ENCODE measurements around the gene SINHCAF. TPM values are rescaled to one million over a fixed set of nuclear protein-coding genes. Genes with fewer than 3 reads are reported as not detected.

The SINHCAF gene
- total and polyA plus RNA-seq, 9 of the 15 experiments (the other 6 are each of a cell fraction or from before 2014, with no cell fraction given): 73.2 to 185 (median 110) TPM

DNA sequence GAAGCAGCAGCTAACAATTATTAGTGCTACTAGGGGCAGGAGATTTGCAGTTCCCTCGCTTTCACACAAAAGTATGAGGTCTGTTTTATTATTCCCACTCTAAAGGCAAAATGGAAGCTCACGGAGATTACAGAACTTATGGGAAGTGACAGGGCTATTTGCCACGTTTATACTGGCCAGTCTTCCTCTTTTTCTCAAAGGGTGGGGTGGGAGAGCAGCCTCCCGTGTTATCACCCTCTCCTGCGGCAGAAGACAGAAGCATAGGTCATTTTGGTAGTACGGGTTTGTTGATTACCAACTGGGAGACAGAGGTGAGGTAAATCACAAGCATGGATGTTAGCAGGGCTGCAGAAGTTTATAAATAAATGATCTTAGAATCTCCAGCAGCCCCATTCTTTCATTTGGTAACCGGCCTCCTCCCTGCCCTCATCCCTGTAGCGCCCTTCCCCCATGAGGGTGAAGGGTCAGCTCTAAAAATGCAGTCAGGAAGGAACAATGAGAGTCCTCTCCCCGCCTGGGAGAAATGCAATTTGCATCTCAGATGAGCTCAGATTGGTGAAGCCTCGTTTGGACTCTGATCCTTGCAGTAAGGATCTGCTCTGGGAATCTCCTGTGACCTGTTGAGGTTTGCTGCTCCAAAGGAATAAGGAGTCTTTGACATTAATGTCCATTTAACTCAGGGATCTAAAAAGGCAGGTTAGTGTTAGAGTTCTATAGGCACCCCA, 44.7 kb upstream of the SINHCAF start (continued):
- TF ChIP-seq, protein P1, sequence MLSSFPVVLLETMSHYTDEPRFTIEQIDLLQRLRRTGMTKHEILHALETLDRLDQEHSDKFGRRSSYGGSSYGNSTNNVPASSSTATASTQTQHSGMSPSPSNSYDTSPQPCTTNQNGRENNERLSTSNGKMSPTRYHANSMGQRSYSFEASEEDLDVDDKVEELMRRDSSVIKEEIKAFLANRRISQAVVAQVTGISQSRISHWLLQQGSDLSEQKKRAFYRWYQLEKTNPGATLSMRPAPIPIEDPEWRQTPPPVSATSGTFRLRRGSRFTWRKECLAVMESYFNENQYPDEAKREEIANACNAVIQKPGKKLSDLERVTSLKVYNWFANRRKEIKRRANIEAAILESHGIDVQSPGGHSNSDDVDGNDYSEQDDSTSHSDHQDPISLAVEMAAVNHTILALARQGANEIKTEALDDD (IDR thresholded peaks at IDR 0.05): 0 out of 2 replicates have a peak, but pooled peaks have one; percentile 18
- TF ChIP-seq NR2C2 (CRISPR knock-in tag; IDR thresholded peaks at IDR 0.05) (no peak), NR2C2 (tag; IDR thresholded peaks at IDR 0.05) (peak; percentile 88)

DNA sequence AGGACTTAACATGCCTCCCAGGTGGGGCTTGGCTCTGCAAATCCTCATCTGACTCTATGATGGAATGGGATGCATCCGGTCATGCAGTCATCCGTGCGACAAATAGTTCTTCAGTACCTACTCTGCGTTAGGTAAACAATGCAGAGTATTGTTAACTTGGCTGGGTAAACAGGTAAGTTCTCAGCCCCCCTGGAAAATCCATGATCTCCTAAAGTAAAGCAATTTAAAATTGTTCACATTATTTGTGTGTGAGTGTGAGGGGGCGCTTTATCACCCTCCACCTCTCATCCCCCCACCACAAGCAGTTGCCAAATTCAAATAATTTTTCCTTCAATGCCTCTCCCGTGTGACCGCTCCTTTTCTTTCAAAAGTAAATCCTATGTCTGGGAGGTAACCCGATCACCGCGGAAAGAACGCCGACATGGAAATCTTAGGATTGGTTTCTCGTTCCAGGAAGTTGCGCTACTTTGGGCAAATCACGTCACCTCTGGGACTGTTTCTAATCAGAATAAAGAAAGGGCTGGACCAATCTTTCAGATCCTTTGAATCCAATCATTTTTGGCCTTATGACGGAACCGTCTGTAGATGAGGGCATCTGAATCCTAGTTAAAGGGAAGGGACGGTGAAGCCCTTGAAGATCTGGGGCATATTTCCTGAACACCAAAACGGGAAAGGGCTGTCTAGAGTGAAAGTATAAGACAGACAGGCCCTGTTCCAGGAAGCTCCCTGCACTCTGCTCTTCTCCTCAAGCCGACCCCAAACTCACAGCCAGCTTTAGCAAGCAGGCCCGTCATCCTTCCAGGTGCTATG, 44.0 kb upstream of the SINHCAF start:
- no peaks in the 10 kb centered on the region for H3K36me3 ChIP-seq (ENCODE audit: control insufficient read depth, insufficient read depth, low read length)
- ATAC-seq: no peak; the same call in 1 of the 3 replicates
- DNase-seq (ENCODE audit: extremely low read depth in 1 of 4, low spot score in 3 of 4): no peak
- no peaks in the 10 kb centered on the region for H3K9me3 ChIP-seq (replicated peaks; ENCODE audit: control insufficient read depth, insufficient read depth, low read depth, low read length)
- H3K4me3 ChIP-seq: no peak overlapping the region
- intact Hi-C loops (cut with micrococcal nuclease) (no loop called here), in situ Hi-C loops (cut with MboI) (no loop called here)
- peak overlapping the region; percentile 36; the same call in 1 of the 2 replicates for H3K4me2 ChIP-seq (ENCODE audit: insufficient read depth, low read length)
- H3K4me1 ChIP-seq (replicated peaks in 1 of 2; ENCODE audit: control insufficient read depth in 2 of 2, insufficient read depth in 2 of 2, low read length in 2 of 2): peaks cover 0 to 11% of the 10 kb centered on the region in 2 experiments; a peak in 4 of 5 replicates
- H3K79me2 ChIP-seq (ENCODE audit: control insufficient read depth, insufficient read depth, low read length): no peaks in the 10 kb centered on the region
- H3K9ac ChIP-seq (ENCODE audit: insufficient read depth in 1 of 2, low read depth in 2 of 2, low read length in 2 of 2): no peak overlapping the region; a peak in 1 of 4 replicates
- no peaks in the 10 kb centered on the region for H3K9me1 ChIP-seq (ENCODE audit: control insufficient read depth, insufficient read depth, low read length)
- no TSS peak for BruUV-seq (replicated peaks)
- no peaks in the 10 kb centered on the region for H4K20me1 ChIP-seq (replicated peaks; ENCODE audit: control insufficient read depth, insufficient read depth, low read length)
- CTCF ChIA-PET (ENCODE audit: low intra/inter-chr PET ratio): no interaction called here
- POLR2A ChIA-PET: interaction anchor here (1.1 kb wide), 1 partner anchor 50 kb away, joined by 3 read pairs; no protein-coding TSS in a partner anchor
- WGBS (ENCODE audit: insufficient coverage, low coverage, missing lambda C conversion rate): 60% methylated on average over 20 of the region's 21 CpGs
- no peak overlapping the region for H3K27ac ChIP-seq (ENCODE audit: extremely low read depth, low read depth, low read length)
- FAIRE-seq: no peak
- H3K27me3 ChIP-seq (ENCODE audit: control insufficient read depth in 2 of 2, insufficient read depth in 2 of 2, low read length in 2 of 2): no peaks in the 10 kb centered on the region
- no peak for TF ChIP-seq STAT5A (IDR thresholded peaks at IDR 0.05; ENCODE audit: borderline replicate concordance, low read length)
- TF ChIP-seq SP1 (CRISPR knock-in tag; IDR thresholded peaks at IDR 0.05): no peak
- no peak for TF ChIP-seq PRPF4 (IDR thresholded peaks at IDR 0.05; ENCODE audit: insufficient read depth, low read depth, low read length, poor library complexity, severe bottlenecking)
- TF ChIP-seq ZFX (CRISPR knock-in tag; IDR thresholded peaks at IDR 0.05): peak; percentile 19; the same call in 1 of the 2 replicates
- TF ChIP-seq, protein P2, sequence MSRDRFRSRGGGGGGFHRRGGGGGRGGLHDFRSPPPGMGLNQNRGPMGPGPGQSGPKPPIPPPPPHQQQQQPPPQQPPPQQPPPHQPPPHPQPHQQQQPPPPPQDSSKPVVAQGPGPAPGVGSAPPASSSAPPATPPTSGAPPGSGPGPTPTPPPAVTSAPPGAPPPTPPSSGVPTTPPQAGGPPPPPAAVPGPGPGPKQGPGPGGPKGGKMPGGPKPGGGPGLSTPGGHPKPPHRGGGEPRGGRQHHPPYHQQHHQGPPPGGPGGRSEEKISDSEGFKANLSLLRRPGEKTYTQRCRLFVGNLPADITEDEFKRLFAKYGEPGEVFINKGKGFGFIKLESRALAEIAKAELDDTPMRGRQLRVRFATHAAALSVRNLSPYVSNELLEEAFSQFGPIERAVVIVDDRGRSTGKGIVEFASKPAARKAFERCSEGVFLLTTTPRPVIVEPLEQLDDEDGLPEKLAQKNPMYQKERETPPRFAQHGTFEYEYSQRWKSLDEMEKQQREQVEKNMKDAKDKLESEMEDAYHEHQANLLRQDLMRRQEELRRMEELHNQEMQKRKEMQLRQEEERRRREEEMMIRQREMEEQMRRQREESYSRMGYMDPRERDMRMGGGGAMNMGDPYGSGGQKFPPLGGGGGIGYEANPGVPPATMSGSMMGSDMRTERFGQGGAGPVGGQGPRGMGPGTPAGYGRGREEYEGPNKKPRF (IDR thresholded peaks at IDR 0.05; ENCODE audit: low read depth, low read length): no peak
- no peak for TF ChIP-seq NR1H2 (CRISPR knock-in tag; IDR thresholded peaks at IDR 0.05)
- peak overlapping the region; percentile 74 for H2AFZ ChIP-seq (ENCODE audit: low read depth, low read length)

Data from K562 (cell line).